Keratinocyte (primary cell): ENCODE data around the gene RBM8A. TPM values are rescaled to one million over a fixed set of nuclear protein-coding genes. Genes with fewer than 3 reads are reported as not detected.

Source experiments
- DNase-seq: peaks from one replicate; pipeline ENCODE4 v3.0.0-alpha.2; 2011; ENCODE audit warnings: low read depth, missing footprints, low spot score
- FAIRE-seq: peaks from 2 replicates; lab custom pipeline; 2011; peaks lifted over from hg19 to GRCh38; lab: Jason Lieb, UNC
- H2AFZ ChIP-seq: 2 replicates; pipeline ENCODE4 v1.6.0; 2012; ENCODE audit warnings: low read length, control low read depth, inconsistent platforms; ENCODE audit not compliant: control insufficient read depth
- H3K27ac ChIP-seq: 2 replicates; pipeline ENCODE4 v1.5.1; 2011; ENCODE audit warnings: low read length; ENCODE audit not compliant: control insufficient read depth, insufficient read depth
- H3K27me3 ChIP-seq: 3 replicates; pipeline ENCODE4 v1.6.0; 2011; ENCODE audit warnings: low read length; ENCODE audit not compliant: control insufficient read depth, insufficient read depth; ENCODE audit errors: extremely low read depth
- H3K36me3 ChIP-seq, 2 experiments: 2 replicates in 1 of 2; 3 replicates in 1 of 2; pipeline ENCODE4 v1.5.1; 2011; ENCODE audit warnings: low read length in 2 of 2, mild to moderate bottlenecking in 1 of 2; ENCODE audit not compliant: control insufficient read depth in 2 of 2, insufficient read depth in 2 of 2; ENCODE audit errors: extremely low read depth in 1 of 2
- H3K4me1 ChIP-seq: 3 replicates; pipeline ENCODE4 v1.5.1; 2011; ENCODE audit warnings: low read length; ENCODE audit not compliant: control insufficient read depth, insufficient read depth; ENCODE audit errors: extremely low read depth
- H3K4me2 ChIP-seq: 3 replicates; pipeline ENCODE4 v1.6.0; 2011; ENCODE audit warnings: low read depth, low read length; ENCODE audit not compliant: control insufficient read depth, insufficient read depth; ENCODE audit errors: extremely low read depth
- H3K4me3 ChIP-seq, 3 experiments: fragments of 200-600 bp in 1 of 3; sonication (generic) in 1 of 3; 2 replicates in 2 of 3; 3 replicates in 1 of 3; pipeline ENCODE4 v1.5.1; 2011 to 2016; ENCODE audit warnings: low read length in 3 of 3, mild to moderate bottlenecking in 3 of 3, control low read depth in 2 of 3, inconsistent platforms in 1 of 3, low read depth in 1 of 3, mixed read lengths in 1 of 3, mixed run types in 1 of 3, moderate library complexity in 1 of 3; ENCODE audit not compliant: control insufficient read depth in 2 of 3, insufficient read depth in 2 of 3; ENCODE audit errors: extremely low read depth in 1 of 3
- H3K79me2 ChIP-seq: 2 replicates; pipeline ENCODE4 v1.6.0; 2012; ENCODE audit warnings: low read length; ENCODE audit not compliant: control insufficient read depth, insufficient read depth
- H3K9ac ChIP-seq: 3 replicates; pipeline ENCODE4 v1.6.0; 2011; ENCODE audit warnings: low read length; ENCODE audit not compliant: control insufficient read depth, insufficient read depth; ENCODE audit errors: extremely low read depth
- H3K9me1 ChIP-seq: 3 replicates; pipeline ENCODE4 v1.6.0; 2011; ENCODE audit warnings: low read length; ENCODE audit not compliant: control insufficient read depth, insufficient read depth; ENCODE audit errors: extremely low read depth
- H3K9me3 ChIP-seq: 2 replicates; pipeline ENCODE4 v1.5.1; 2012; ENCODE audit warnings: low read depth, low read length; ENCODE audit not compliant: control insufficient read depth
- H4K20me1 ChIP-seq: 3 replicates; pipeline ENCODE4 v1.6.0; 2011; ENCODE audit warnings: low read length; ENCODE audit not compliant: control insufficient read depth, insufficient read depth; ENCODE audit errors: extremely low read depth
- CTCF ChIP-seq, 3 experiments: IDR thresholded peaks in 1 of 3; conservative IDR thresholded peaks in 1 of 3; optimal IDR thresholded peaks in 1 of 3; 2 replicates in 2 of 3; 3 replicates in 1 of 3; pipeline versions ENCODE3 to v1.5.1; 2011; ENCODE audit warnings: low read length in 3 of 3, mild to moderate bottlenecking in 3 of 3, moderate library complexity in 2 of 3, control low read depth in 1 of 3, inconsistent platforms in 1 of 3; ENCODE audit not compliant: insufficient read depth in 2 of 3; ENCODE audit errors: extremely low read depth in 1 of 3
- EZH2 ChIP-seq: IDR thresholded peaks from one replicate; pipeline ENCODE4 v1.6.1; 2012; ENCODE audit warnings: inconsistent platforms, mild to moderate bottlenecking, low read length, moderate library complexity
- dilution Hi-C: fragments of 300-500 bp; cut with MboI; formaldehyde crosslinking; loops from one replicate; pipeline ENCODE4 v1.7.0; 2020; ENCODE audit warnings: low sequenced_read_pairs; ENCODE audit not compliant: extremely low pct_ligation_motif_present
- polyA plus RNA-seq, 5 experiments: library from polyadenylated mRNA; depleted of rRNA in 3 of 5; stranded (reverse) in 3 of 5; stranded (forward) in 1 of 5; unstranded in 1 of 5; fragments of >200 nt; gene quantifications; 1 replicate in 1 of 5; 2 replicates in 3 of 5; 3 replicates in 1 of 5; pipeline versions ENCODE4 v1.2.1 to v1.2.3, GENCODE V29; 2011 to 2012; ENCODE audit warnings: missing spikeins in 2 of 5, low read depth in 1 of 5, low replicate concordance in 1 of 5

RBM8A gene
- polyA plus RNA-seq, 1 donor (not counting 4 experiments of a cell fraction or from before 2014, with no cell fraction given), result 209 TPM

- H3K4me2 ChIP-seq, result no peak overlapping the region
- no peaks in the 10 kb centered on the region for H3K9me1 ChIP-seq
- peaks cover 12% of the 10 kb centered on the region for H3K79me2 ChIP-seq
- DNase-seq (no peak), FAIRE-seq (no peak)
- no peak overlapping the region for H2AFZ ChIP-seq
- H3K4me3 ChIP-seq, result no peak overlapping the region
- dilution Hi-C loops, result no loop called here
- H3K9ac ChIP-seq, result no peak overlapping the region
- no peak overlapping the region for H3K27ac ChIP-seq
- H4K20me1 ChIP-seq, result no peaks in the 10 kb centered on the region
- H3K4me1 ChIP-seq, result peaks cover 15% of the 10 kb centered on the region
- no peaks in the 10 kb centered on the region for H3K27me3 ChIP-seq
- H3K36me3 ChIP-seq, result no peaks in the 10 kb centered on the region
- H3K9me3 ChIP-seq, result no peaks in the 10 kb centered on the region
- TF ChIP-seq EZH2 (no peak), CTCF (optimal IDR thresholded peaks at IDR 0.05 in 1 of 3, IDR thresholded peaks at IDR 0.05 in 1 of 3, conservative IDR thresholded peaks at IDR 0.05 in 1 of 3; ENCODE audit: extremely low read depth in 1 of 3, insufficient read depth in 2 of 3, low read length in 3 of 3) (no peak)
Measured at GRCh38 chr1:145952903-145953302, 25.6 kb upstream of the RBM8A start.

DNA sequence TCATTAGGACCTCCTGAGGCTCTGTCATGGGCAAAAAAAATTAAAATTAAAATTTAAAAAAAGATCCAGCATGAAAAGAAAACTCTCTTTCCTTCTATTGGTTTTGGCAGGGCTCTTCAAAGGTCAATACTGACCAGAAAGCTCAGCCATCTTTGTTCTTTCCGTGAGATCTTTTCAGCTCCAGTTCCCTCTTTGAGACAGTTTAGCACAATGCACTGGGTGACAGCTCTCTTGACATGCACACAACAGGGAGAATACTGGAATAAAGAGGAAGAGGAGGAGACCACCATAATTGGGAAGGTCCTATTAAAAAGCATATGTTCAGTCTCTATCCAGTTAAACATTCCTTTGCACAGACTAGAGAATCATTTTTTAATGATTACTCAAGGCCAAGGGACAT lies 24.2 kb upstream of the RBM8A start:
- TF ChIP-seq CTCF (optimal IDR thresholded peaks at IDR 0.05 in 1 of 3, IDR thresholded peaks at IDR 0.05 in 1 of 3, conservative IDR thresholded peaks at IDR 0.05 in 1 of 3; ENCODE audit: extremely low read depth in 1 of 3, insufficient read depth in 2 of 3, low read length in 3 of 3), result no peak
- TF ChIP-seq EZH2, result no peak
- no peak for FAIRE-seq
- H3K79me2 ChIP-seq, result peaks cover 7% of the 10 kb centered on the region
- H3K9me3 ChIP-seq, result no peaks in the 10 kb centered on the region
- H3K4me2 ChIP-seq, result no peak overlapping the region
- no peak overlapping the region for H2AFZ ChIP-seq
- no peaks in the 10 kb centered on the region for H3K36me3 ChIP-seq
- H3K4me3 ChIP-seq, result no peak overlapping the region
- no peaks in the 10 kb centered on the region for H3K27me3 ChIP-seq
- no peak overlapping the region for H3K9ac ChIP-seq
- dilution Hi-C loops, result no loop called here
- H3K4me1 ChIP-seq, result peaks cover 8% of the 10 kb centered on the region
- H4K20me1 ChIP-seq, result no peaks in the 10 kb centered on the region
- H3K9me1 ChIP-seq, result no peaks in the 10 kb centered on the region
- H3K27ac ChIP-seq, result no peak overlapping the region
- no peak for DNase-seq
